ENCODE results near the gene RAB11FIP4.

RAB11FIP4 gene

GRCh38 chr17:31387438-31387837 lies 4.0 kb upstream of the RAB11FIP4 start:
- no peak for DNase-seq

- no peak for DNase-seq
These were observed 3.1 kb upstream of the RAB11FIP4 start for GRCh38 chr17:31388351-31388750.

- no peak for DNase-seq
These were observed 2.5 kb upstream of the RAB11FIP4 start for GRCh38 chr17:31388770-31389656.

GRCh38 chr17:31389657-31390381 lies 1.7 kb upstream of the RAB11FIP4 start:
- DNase-seq, result no peak

- no peak for DNase-seq
These were observed 1.1 kb upstream of the RAB11FIP4 start for GRCh38 chr17:31390426-31390747.

- DNase-seq, result no peak
These were observed 553 bp upstream of the RAB11FIP4 start for GRCh38 chr17:31390748-31391495.

GRCh38 chr17:31392002-31392855 lies 754 bp downstream of the RAB11FIP4 start:
- DNase-seq, result no peak

GRCh38 chr17:31392856-31393748 lies 1.6 kb downstream of the RAB11FIP4 start:
- DNase-seq, result no peak

- no peak for DNase-seq
These were observed 2.3 kb downstream of the RAB11FIP4 start for GRCh38 chr17:31393749-31394146.

- DNase-seq, result no peak
These were observed 3.1 kb downstream of the RAB11FIP4 start for GRCh38 chr17:31394544-31394943.

- no peak for DNase-seq
These were observed 5.9 kb downstream of the RAB11FIP4 start for GRCh38 chr17:31397256-31397939.

- DNase-seq, result no peak
These were observed 7.2 kb downstream of the RAB11FIP4 start for GRCh38 chr17:31398381-31399311.

- DNase-seq, result no peak
These were observed 9.0 kb downstream of the RAB11FIP4 start for GRCh38 chr17:31400481-31400950.

GRCh38 chr17:31401456-31402254 lies 10.2 kb downstream of the RAB11FIP4 start:
- no peak for DNase-seq

- DNase-seq, result no peak
These were observed 12.8 kb downstream of the RAB11FIP4 start for GRCh38 chr17:31404028-31404949.

GRCh38 chr17:31405890-31406371 lies 14.5 kb downstream of the RAB11FIP4 start:
- no peak for DNase-seq

- no peak for DNase-seq
These were observed 17.1 kb downstream of the RAB11FIP4 start for GRCh38 chr17:31408586-31408985.
